ENCODE measurements around the gene NELL1. TPM values are rescaled to one million over a fixed set of nuclear protein-coding genes. Genes with fewer than 3 reads are reported as not detected.

Gene NELL1
- total RNA-seq, 1 experiment from 2014 or later = not detected

GRCh38 chr11:21622995-21623394 is 953.6 kb downstream of the NELL1 start:
- no peak overlapping the region for H3K4me3 ChIP-seq (ENCODE audit: low read depth, low read length)
- POLR2A ChIA-PET = no interaction called here
- Mint-ChIP-seq H3K4me1 (ENCODE audit: low read depth, unreplicated experiment) (no peaks in the 10 kb centered on the region), H3K36me3 (ENCODE audit: insufficient read depth, unreplicated experiment) (no peaks in the 10 kb centered on the region), H3K27ac (ENCODE audit: unreplicated experiment) (no peak overlapping the region), H3K9me3 (ENCODE audit: unreplicated experiment) (no peaks in the 10 kb centered on the region), H3K4me3 (ENCODE audit: unreplicated experiment) (no peak overlapping the region), H3K27me3 (ENCODE audit: insufficient read depth, unreplicated experiment) (peaks cover 2% of the 10 kb centered on the region)
- intact Hi-C loops (cut with micrococcal nuclease; ENCODE audit: unreplicated experiment) = no loop called here
- DNase-seq = no peak
- H3K9me3 ChIP-seq = no peaks in the 10 kb centered on the region
- CTCF ChIA-PET = no interaction called here
- no peak for TF ChIP-seq CTCF (IDR thresholded peaks at IDR 0.05; ENCODE audit: insufficient read depth in 1 of 2, low read depth in 1 of 2, low read length in 1 of 2, severe bottlenecking in 1 of 2, unreplicated experiment in 1 of 2)
- H3K27me3 ChIP-seq (replicated peaks; ENCODE audit: control insufficient read depth, insufficient read depth, low read length) = no peaks in the 10 kb centered on the region
- BruUV-seq (replicated peaks) = no TSS peak
- no peaks in the 10 kb centered on the region for H3K36me3 ChIP-seq (ENCODE audit: control insufficient read depth, insufficient read depth, low read length)
- H3K4me1 ChIP-seq = no peaks in the 10 kb centered on the region

Other genes starting within 250 kb of the NELL1 start
- gene SLC6A5, start 70.0 kb upstream of the NELL1 start, total RNA-seq (2022) = not detected in 2 replicates

Data from Caco-2 (cell line).